ENCODE results near the gene LVRN. TPM values are rescaled to one million over a fixed set of nuclear protein-coding genes. Genes with fewer than 3 reads are reported as not detected.

The LVRN gene
- total RNA-seq, 2 experiments from 2014 or later: not detected

DNA sequence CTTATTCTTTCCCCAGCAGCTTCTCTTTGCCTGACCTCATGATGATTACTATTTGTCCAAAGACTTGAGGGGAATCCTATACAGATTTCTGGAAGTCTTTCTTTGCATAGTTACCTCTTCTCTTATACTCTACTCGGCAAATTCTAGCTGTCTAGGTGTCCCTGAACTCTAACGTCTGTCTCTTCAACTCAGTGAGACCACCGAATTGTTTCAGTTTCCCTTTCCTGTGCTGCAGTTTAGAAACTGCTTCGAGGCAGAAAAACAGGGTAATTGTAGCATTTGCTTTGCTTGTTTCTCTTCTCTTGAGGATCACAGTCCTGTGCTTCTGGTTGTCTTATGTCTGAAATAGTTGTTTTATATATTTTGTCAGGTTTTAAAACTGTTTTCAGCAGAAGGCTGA lies 14.8 kb downstream of the LVRN start:
- Mint-ChIP-seq H3K27ac (no peak overlapping the region), H3K27me3 (peaks cover 33% of the 10 kb centered on the region), H3K4me3 (peak overlapping the region; percentile 37), H3K4me1 (peaks cover 5% of the 10 kb centered on the region), H3K9me3 (peaks cover 9% of the 10 kb centered on the region), H3K36me3 (peaks cover 4% of the 10 kb centered on the region)
- DNase-seq (no peak), ATAC-seq (ENCODE audit: low read depth) (peak; percentile 61)
- POLR2A ChIA-PET: no interaction called here

GRCh38 chr5:115977988-115978387 lies 15.7 kb downstream of the LVRN start:
- peaks cover 4% of the 10 kb centered on the region for H3K36me3 Mint-ChIP-seq
- peak overlapping the region; percentile 24 for H3K4me3 Mint-ChIP-seq
- POLR2A ChIA-PET: no interaction called here
- H3K27me3 Mint-ChIP-seq: peaks cover 29% of the 10 kb centered on the region
- DNase-seq (no peak), ATAC-seq (ENCODE audit: low read depth) (no peak)
- H3K27ac Mint-ChIP-seq: no peak overlapping the region
- H3K9me3 Mint-ChIP-seq: peaks cover 9% of the 10 kb centered on the region
- peaks cover 5% of the 10 kb centered on the region for H3K4me1 Mint-ChIP-seq

- no peak for ATAC-seq (ENCODE audit: low read depth)
Measured at GRCh38 chr5:115978779-115979178, 16.5 kb downstream of the LVRN start.

GRCh38 chr5:115979201-115980041 lies 17.1 kb downstream of the LVRN start:
- ATAC-seq (ENCODE audit: low read depth) (no peak), DNase-seq (no peak)
- Mint-ChIP-seq H3K27ac (no peak overlapping the region), H3K9me3 (peaks cover 9% of the 10 kb centered on the region), H3K36me3 (peaks cover 4% of the 10 kb centered on the region), H3K27me3 (peaks cover 23% of the 10 kb centered on the region), H3K4me3 (no peak overlapping the region), H3K4me1 (peaks cover 5% of the 10 kb centered on the region)
- POLR2A ChIA-PET: no interaction called here

More at GRCh38 chr5:115978779-115979178, 16.5 kb downstream of the LVRN start:
- Mint-ChIP-seq H3K4me1 (peaks cover 5% of the 10 kb centered on the region), H3K9me3 (peaks cover 9% of the 10 kb centered on the region), H3K36me3 (peaks cover 4% of the 10 kb centered on the region), H3K27me3 (peaks cover 26% of the 10 kb centered on the region), H3K27ac (no peak overlapping the region), H3K4me3 (no peak overlapping the region)
- POLR2A ChIA-PET: no interaction called here
- DNase-seq: no peak

DNA sequence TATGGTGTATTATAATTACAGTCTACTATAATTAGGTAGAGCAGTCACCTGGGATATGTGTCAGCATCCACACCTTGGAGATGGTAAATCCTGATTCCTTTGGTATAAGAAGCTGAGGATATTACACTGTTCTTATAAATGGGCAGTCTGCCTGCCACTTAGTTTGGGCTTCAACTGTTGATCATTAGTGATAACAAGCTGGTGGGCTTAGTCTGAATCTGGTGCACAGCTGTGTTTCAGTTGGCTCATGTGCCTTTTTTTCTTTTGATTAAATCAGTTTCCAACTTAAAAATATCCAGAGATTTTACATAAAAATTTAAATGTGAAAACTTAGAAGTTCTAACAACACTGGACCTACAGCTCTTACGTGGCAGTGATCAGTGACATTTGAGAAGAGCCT lies 21.2 kb downstream of the LVRN start:
- Mint-ChIP-seq H3K36me3 (no peaks in the 10 kb centered on the region), H3K9me3 (peaks cover 6% of the 10 kb centered on the region), H3K4me3 (no peak overlapping the region), H3K27me3 (peaks cover 13% of the 10 kb centered on the region), H3K4me1 (no peaks in the 10 kb centered on the region), H3K27ac (no peak overlapping the region)
- POLR2A ChIA-PET: no interaction called here
- no peak for DNase-seq
- ATAC-seq (ENCODE audit: low read depth): no peak

GRCh38 chr5:115985802-115986757 lies 23.8 kb downstream of the LVRN start:
- ATAC-seq (ENCODE audit: low read depth) (no peak), DNase-seq (no peak)
- POLR2A ChIA-PET: no interaction called here
- peaks cover 9% of the 10 kb centered on the region for H3K27me3 Mint-ChIP-seq
- H3K4me1 Mint-ChIP-seq: no peaks in the 10 kb centered on the region
- no peaks in the 10 kb centered on the region for H3K36me3 Mint-ChIP-seq
- peaks cover 2% of the 10 kb centered on the region for H3K9me3 Mint-ChIP-seq
- no peak overlapping the region for H3K4me3 Mint-ChIP-seq
- no peak overlapping the region for H3K27ac Mint-ChIP-seq

- Mint-ChIP-seq H3K27me3 (peaks cover 22% of the 10 kb centered on the region), H3K27ac (no peak overlapping the region), H3K4me3 (no peak overlapping the region), H3K36me3 (no peaks in the 10 kb centered on the region), H3K4me1 (no peaks in the 10 kb centered on the region), H3K9me3 (no peaks in the 10 kb centered on the region)
- POLR2A ChIA-PET: no interaction called here
- no peak for DNase-seq
- ATAC-seq (ENCODE audit: low read depth): no peak
Measured at GRCh38 chr5:115988002-115988401, 25.7 kb downstream of the LVRN start.

GRCh38 chr5:115992848-115993350 lies 30.6 kb downstream of the LVRN start:
- ATAC-seq (ENCODE audit: low read depth): no peak
- POLR2A ChIA-PET: no interaction called here
- no peak overlapping the region for H3K4me3 Mint-ChIP-seq
- no peaks in the 10 kb centered on the region for H3K36me3 Mint-ChIP-seq
- no peaks in the 10 kb centered on the region for H3K4me1 Mint-ChIP-seq
- H3K27me3 Mint-ChIP-seq: peaks cover 29% of the 10 kb centered on the region
- no peak for DNase-seq
- no peaks in the 10 kb centered on the region for H3K9me3 Mint-ChIP-seq
- H3K27ac Mint-ChIP-seq: no peak overlapping the region

GRCh38 chr5:115995351-115995750 lies 33.1 kb downstream of the LVRN start:
- DNase-seq (no peak), ATAC-seq (ENCODE audit: low read depth) (no peak)
- no peaks in the 10 kb centered on the region for H3K9me3 Mint-ChIP-seq
- POLR2A ChIA-PET: no interaction called here
- no peak overlapping the region for H3K27ac Mint-ChIP-seq
- no peaks in the 10 kb centered on the region for H3K4me1 Mint-ChIP-seq
- no peaks in the 10 kb centered on the region for H3K36me3 Mint-ChIP-seq
- no peak overlapping the region for H3K4me3 Mint-ChIP-seq
- peaks cover 31% of the 10 kb centered on the region for H3K27me3 Mint-ChIP-seq

DNA sequence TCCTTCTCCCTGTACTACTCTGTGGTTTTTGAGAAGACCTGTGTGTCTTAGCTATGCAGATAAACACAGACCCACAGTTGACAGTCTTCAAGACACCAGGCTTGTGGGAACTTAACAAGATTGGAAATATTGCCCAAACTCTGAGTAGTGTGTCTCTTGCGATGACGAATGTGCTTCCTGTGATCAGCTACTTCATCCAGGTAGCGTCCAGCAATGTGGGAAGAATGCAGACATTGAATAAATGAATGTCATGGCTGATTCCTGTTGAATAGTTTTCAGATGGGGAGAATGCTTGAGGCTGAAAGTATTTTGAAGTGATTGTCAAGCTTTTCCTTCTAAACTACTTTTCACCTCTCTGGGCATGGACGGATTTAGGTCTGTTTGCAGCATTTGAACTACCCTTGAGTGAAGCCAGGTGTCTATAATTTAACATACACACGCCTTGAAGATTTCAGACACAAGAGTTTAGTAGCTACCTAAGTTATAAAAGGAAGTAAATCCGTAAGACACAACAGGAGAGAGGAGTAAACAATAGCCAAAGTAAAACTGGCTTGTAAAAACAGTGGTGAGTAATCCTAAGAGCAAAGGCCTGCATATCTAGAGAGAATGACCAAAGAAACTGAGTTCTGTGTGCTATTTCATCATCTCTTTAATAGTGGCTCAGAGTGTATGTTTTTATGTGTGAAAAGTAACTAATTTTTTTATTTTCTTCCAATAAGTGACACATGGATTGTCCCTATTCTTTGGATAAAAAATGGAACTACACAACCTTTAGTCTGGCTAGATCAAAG lies 40.0 kb downstream of the LVRN start:
- no peak overlapping the region for H3K4me3 Mint-ChIP-seq
- POLR2A ChIA-PET: no interaction called here
- H3K9me3 Mint-ChIP-seq: no peaks in the 10 kb centered on the region
- H3K36me3 Mint-ChIP-seq: no peaks in the 10 kb centered on the region
- H3K27ac Mint-ChIP-seq: no peak overlapping the region
- H3K27me3 Mint-ChIP-seq: peaks cover 12% of the 10 kb centered on the region
- H3K4me1 Mint-ChIP-seq: no peaks in the 10 kb centered on the region
- ATAC-seq (ENCODE audit: low read depth) (no peak), DNase-seq (no peak)

DNA sequence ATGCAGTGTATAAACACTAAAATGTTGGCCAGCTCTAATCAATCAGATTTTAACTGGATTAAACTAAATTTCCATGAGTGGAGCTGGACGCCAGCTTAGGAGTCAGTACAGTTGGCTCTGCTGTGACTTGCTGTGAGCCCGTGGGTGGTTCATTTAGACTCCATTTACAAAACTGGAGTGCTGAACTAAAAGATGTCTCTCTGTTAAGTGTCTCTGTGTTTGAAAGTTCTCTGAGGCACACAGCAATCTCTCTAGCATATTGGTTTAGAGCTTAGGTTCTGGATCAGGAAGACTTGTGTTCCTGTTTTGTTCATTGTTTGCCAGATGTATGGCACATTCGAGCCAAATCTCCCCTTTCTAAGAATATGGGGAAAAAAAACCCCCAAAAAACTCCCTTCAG lies 42.0 kb downstream of the LVRN start:
- Mint-ChIP-seq H3K4me3 (no peak overlapping the region), H3K9me3 (no peaks in the 10 kb centered on the region), H3K4me1 (no peaks in the 10 kb centered on the region), H3K27me3 (peaks cover 12% of the 10 kb centered on the region), H3K36me3 (no peaks in the 10 kb centered on the region), H3K27ac (no peak overlapping the region)
- ATAC-seq (ENCODE audit: low read depth) (no peak), DNase-seq (no peak)
- POLR2A ChIA-PET: no interaction called here

GRCh38 chr5:116009806-116010205 lies 47.5 kb downstream of the LVRN start:
- Mint-ChIP-seq H3K4me1 (no peaks in the 10 kb centered on the region), H3K9me3 (no peaks in the 10 kb centered on the region), H3K27me3 (peaks cover 12% of the 10 kb centered on the region), H3K27ac (no peak overlapping the region), H3K4me3 (no peak overlapping the region), H3K36me3 (no peaks in the 10 kb centered on the region)
- POLR2A ChIA-PET: no interaction called here
- DNase-seq (no peak), ATAC-seq (ENCODE audit: low read depth) (no peak)

DNA sequence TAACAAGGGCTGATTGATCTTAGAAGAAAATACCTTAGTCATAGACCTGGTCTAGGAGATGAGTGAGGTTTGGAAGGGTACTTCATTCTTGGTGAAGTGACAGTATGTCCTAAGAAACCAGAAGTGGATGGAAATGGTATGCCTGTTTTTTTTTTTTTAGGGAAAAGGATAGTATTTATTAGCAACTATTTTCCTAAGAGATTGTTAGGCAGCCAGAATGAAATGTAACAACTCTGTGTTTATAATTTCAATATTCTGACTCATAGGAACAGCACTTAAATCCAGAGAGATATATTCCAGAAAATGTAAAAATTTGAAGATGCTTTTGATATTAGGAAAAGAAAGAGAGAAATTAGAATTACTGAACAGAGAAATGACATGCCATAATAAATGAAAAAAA lies 48.8 kb downstream of the LVRN start:
- no peaks in the 10 kb centered on the region for H3K4me1 Mint-ChIP-seq
- H3K9me3 Mint-ChIP-seq: no peaks in the 10 kb centered on the region
- no peak overlapping the region for H3K27ac Mint-ChIP-seq
- peaks cover 12% of the 10 kb centered on the region for H3K27me3 Mint-ChIP-seq
- POLR2A ChIA-PET: no interaction called here
- H3K36me3 Mint-ChIP-seq: no peaks in the 10 kb centered on the region
- DNase-seq: no peak
- no peak for ATAC-seq (ENCODE audit: low read depth)
- no peak overlapping the region for H3K4me3 Mint-ChIP-seq
